Bronchial epithelial cell (primary cell): Measurements from ENCODE around the gene EGFLAM. TPM values are rescaled to one million over a fixed set of nuclear protein-coding genes. Genes with fewer than 3 reads are reported as not detected.

Experiments used
- DNase-seq: peaks from one replicate; pipeline ENCODE4 v3.0.0-alpha.2; 2010; ENCODE audit warnings: low read depth
- FAIRE-seq: peaks from 2 replicates; lab custom pipeline; 2011; peaks lifted over from hg19 to GRCh38; lab: Jason Lieb, UNC
- H3K27me3 ChIP-seq: 2 replicates; pipeline ENCODE4 v1.5.1; 2011; ENCODE audit warnings: low read length; ENCODE audit not compliant: control insufficient read depth, insufficient read depth
- H3K36me3 ChIP-seq: 2 replicates; pipeline ENCODE4 v1.5.1; 2011; ENCODE audit warnings: low read length; ENCODE audit not compliant: control insufficient read depth, insufficient read depth
- H3K4me3 ChIP-seq: 2 replicates; pipeline ENCODE4 v1.5.1; 2011; ENCODE audit warnings: mild to moderate bottlenecking, low read depth, low read length, control low read depth
- total RNA-seq: library from RNA; depleted of rRNA; stranded (reverse); fragments of >200 nt; gene quantifications from 2 replicates; pipeline ENCODE4 v1.2.1, GENCODE V29; 2014
- TF ChIP-seq, protein P1 (sequence below): IDR thresholded peaks from 2 replicates; pipeline ENCODE4 v1.5.1; 2011; ENCODE audit warnings: mild to moderate bottlenecking, moderate library complexity, low read length, control low read depth, inconsistent platforms; ENCODE audit not compliant: insufficient read depth, severe bottlenecking

EGFLAM gene
- total RNA-seq, result 0.13 and 0.53 TPM in 2 replicates

DNA sequence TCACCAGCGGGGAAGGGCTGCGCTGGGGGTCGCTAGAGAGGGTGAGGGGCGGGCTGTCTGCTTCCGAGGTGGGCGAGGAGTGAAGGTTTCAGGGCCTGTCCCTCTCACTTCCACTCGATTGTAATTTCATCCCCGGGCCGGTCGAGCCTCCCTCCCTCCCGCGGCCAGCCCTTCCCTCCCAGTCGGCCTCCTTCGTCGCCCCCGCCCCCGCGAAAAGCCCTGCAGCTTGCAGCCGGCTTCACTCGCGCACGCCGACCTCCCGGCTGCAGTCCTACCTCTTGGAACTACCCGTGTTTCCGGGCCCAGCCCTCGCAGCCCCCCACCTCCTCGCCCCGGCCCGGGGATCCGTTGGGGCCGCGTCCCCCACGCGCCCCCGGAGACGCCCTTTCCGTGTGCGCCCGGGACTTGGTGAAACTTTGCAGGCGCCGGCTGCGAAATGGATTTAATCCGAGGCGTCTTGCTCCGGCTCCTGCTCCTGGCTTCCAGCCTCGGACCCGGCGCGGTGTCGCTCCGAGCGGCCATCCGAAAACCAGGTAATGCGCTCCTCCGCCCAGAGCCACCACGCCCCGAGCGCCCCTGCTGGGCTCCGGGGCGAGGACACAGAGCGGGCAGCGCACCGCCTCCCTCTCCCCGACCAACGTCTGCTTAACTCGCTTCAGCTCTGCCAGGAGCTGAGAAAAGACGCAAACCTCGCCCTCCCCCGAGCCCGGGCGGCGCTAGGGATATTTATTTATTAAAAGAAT, at the start of gene EGFLAM:
TSS of gene EGFLAM (plus strand) at position 241 of the 743 bp plus-strand sequence. CDS start at position 437, 196 bp downstream.
- TF ChIP-seq, protein P1, sequence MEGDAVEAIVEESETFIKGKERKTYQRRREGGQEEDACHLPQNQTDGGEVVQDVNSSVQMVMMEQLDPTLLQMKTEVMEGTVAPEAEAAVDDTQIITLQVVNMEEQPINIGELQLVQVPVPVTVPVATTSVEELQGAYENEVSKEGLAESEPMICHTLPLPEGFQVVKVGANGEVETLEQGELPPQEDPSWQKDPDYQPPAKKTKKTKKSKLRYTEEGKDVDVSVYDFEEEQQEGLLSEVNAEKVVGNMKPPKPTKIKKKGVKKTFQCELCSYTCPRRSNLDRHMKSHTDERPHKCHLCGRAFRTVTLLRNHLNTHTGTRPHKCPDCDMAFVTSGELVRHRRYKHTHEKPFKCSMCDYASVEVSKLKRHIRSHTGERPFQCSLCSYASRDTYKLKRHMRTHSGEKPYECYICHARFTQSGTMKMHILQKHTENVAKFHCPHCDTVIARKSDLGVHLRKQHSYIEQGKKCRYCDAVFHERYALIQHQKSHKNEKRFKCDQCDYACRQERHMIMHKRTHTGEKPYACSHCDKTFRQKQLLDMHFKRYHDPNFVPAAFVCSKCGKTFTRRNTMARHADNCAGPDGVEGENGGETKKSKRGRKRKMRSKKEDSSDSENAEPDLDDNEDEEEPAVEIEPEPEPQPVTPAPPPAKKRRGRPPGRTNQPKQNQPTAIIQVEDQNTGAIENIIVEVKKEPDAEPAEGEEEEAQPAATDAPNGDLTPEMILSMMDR, result peak; percentile 26
- Histone ChIP-seq H3K4me3 (peak within 1 kb of the TSS; percentile 20), H3K36me3 (no peaks in the 10 kb centered on the region), H3K27me3 (peaks cover 33% of the 10 kb centered on the region)
- DNase-seq, result no peak
- FAIRE-seq, result no peak

DNA sequence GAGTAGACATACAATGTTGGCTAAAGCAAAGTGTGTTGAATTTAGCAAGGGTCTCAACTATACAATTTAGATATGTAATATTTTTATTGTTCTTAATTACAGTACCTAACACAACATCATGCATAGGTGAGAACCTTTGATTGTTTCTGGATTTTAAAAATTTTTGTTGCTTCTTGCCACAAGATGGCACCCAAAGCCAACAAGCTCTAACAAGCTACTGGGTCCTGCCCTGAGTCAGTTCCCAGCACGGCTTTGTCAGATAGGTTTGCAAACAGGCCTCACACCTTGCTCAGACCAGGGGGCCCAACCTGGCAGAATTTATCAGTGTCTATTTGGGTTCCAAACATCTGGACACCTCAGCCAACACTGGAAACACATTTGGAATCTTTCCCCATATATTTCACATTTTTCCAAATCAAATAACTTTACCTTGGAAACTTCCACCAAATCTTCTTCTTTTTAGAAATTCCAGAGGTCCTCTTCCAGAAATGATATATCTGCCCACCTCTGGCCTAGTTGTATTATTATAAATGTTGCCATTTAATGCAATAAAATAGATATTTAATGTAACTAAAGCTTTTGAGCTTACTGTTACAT, 49.5 kb upstream of the EGFLAM start:
- TF ChIP-seq, protein P1, result peak; percentile 57
- DNase-seq (peak; percentile 58), FAIRE-seq (peak; percentile 47)
- Histone ChIP-seq H3K27me3 (no peaks in the 10 kb centered on the region), H3K4me3 (no peak overlapping the region), H3K36me3 (no peaks in the 10 kb centered on the region)

DNA sequence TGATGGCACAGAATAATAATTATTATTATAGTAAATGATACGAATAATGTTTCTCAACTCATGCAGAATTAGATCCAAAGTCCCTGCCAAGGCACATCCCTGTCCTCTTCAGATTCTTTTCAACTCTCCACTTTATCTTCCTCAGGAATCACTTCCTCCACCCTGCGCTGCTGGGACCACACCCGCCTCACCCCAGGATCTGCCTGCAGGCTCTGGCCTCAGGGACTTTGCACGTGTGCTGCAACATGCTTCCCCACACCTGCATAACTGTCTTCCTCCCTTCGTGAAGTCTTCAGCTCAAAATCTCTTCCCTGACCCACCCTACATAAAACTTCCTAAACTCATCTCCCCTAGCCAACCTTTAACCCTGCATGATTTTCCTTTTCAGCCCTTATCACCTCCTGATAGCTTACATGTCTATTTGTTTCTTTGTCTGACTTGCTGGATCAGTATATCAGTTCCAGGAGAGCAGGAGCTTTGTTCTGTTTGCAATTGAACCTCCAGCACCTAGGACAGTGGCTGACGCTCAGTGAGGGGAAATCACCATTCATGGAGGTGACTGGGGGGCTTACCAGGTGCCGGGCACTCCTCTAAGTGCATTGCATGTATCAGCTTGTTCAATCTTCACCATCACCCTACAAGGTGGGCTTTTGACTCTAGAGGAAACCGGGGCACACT, 47.5 kb upstream of the EGFLAM start:
- Histone ChIP-seq H3K4me3 (no peak overlapping the region), H3K36me3 (no peaks in the 10 kb centered on the region), H3K27me3 (no peaks in the 10 kb centered on the region)
- no peak for DNase-seq
- TF ChIP-seq, protein P1, result no peak
- FAIRE-seq, result no peak

DNA sequence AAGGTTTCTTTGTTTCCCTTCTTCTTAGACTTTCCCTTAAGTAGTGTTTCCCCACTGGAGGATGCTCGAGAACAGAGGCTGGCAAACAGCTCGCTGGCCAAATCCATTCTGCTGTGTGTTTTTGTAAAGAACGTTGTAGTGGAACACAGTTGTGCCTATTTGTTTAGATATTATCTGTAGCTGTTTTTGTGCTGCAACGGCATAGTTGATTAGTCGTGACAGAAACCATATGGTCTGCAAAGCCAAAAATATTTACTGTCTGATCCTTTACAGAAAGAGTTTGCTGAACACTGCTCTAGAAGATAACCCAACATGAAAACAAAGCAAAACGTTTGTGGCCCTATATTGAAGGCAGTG, 47.0 kb upstream of the EGFLAM start:
- H3K27me3 ChIP-seq, result no peaks in the 10 kb centered on the region
- FAIRE-seq (no peak), DNase-seq (no peak)
- no peaks in the 10 kb centered on the region for H3K36me3 ChIP-seq
- H3K4me3 ChIP-seq, result no peak overlapping the region
- TF ChIP-seq, protein P1, result no peak

DNA sequence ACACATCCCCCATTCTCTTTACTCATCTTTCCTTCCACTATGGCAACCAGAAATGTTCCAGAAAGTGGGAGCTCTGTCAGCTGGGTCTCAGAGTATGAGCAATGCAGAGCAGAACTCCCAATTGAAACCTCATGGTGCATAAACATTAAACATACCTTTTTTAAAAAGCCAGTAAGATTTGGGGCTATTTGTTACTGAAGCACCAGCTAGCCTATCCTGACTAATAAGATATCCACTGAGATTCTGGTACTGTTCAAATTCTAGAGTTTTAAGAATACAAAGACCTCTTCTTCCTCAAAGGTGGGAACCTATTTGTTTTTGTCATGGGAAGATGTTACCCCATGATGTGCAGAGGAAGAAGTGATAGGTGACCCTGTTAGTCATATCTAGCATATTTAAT, 46.1 kb upstream of the EGFLAM start:
- H3K4me3 ChIP-seq, result no peak overlapping the region
- DNase-seq (no peak), FAIRE-seq (no peak)
- H3K27me3 ChIP-seq, result no peaks in the 10 kb centered on the region
- TF ChIP-seq, protein P1, result no peak
- no peaks in the 10 kb centered on the region for H3K36me3 ChIP-seq
